VCaP (cell line): Measurements from ENCODE around the gene PITX2.
A peak's percentile ranks its signal among the peaks of the same experiment; 100 is the strongest.

ENCODE experiments used
- H3K27ac ChIP-seq: fragments of 450-650 bp; 2 replicates; pipeline ENCODE4 v1.5.1; 2017
- TF ChIP-seq, protein P1 (sequence below): fragments of 450-650 bp; conservative IDR thresholded peaks from 2 replicates; pipeline ENCODE4 v1.5.1; 2017; ENCODE audit warnings: mild to moderate bottlenecking, moderate library complexity

The PITX2 gene

DNA sequence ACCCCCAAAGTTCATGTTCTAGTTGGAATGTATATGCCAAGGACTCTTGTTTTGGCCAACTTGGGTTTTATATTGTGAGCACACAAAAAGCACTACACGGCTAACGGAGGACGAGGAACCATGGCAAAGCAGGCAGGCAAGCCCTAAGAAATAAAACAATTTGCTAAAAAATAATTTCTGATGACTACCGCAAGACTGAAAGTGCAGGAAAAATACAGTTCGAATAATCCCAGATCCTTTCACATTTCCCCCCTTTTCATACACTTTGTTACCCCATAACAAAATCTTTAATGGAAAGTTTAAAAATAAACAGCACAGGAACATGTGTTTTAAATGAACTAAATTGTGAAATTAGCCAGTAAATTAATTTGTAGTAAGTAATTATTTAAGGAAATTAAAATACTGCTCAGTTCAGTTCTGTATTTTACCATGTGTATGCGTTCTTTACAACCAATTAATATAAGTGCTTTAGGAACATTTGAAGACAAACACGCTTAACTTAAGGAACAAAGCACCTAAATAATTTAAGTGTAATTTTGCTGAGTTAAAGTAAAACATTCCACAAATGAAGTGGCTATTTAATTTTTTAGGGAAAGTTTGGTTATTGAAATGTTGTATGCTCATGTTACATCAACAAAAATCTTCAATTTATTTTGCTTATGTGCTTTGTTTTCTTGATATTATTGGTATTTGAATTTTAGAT, 12.4 kb upstream of the PITX2 start:
- TF ChIP-seq, protein P1, sequence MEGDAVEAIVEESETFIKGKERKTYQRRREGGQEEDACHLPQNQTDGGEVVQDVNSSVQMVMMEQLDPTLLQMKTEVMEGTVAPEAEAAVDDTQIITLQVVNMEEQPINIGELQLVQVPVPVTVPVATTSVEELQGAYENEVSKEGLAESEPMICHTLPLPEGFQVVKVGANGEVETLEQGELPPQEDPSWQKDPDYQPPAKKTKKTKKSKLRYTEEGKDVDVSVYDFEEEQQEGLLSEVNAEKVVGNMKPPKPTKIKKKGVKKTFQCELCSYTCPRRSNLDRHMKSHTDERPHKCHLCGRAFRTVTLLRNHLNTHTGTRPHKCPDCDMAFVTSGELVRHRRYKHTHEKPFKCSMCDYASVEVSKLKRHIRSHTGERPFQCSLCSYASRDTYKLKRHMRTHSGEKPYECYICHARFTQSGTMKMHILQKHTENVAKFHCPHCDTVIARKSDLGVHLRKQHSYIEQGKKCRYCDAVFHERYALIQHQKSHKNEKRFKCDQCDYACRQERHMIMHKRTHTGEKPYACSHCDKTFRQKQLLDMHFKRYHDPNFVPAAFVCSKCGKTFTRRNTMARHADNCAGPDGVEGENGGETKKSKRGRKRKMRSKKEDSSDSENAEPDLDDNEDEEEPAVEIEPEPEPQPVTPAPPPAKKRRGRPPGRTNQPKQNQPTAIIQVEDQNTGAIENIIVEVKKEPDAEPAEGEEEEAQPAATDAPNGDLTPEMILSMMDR = no peak
- no peak overlapping the region for H3K27ac ChIP-seq

DNA sequence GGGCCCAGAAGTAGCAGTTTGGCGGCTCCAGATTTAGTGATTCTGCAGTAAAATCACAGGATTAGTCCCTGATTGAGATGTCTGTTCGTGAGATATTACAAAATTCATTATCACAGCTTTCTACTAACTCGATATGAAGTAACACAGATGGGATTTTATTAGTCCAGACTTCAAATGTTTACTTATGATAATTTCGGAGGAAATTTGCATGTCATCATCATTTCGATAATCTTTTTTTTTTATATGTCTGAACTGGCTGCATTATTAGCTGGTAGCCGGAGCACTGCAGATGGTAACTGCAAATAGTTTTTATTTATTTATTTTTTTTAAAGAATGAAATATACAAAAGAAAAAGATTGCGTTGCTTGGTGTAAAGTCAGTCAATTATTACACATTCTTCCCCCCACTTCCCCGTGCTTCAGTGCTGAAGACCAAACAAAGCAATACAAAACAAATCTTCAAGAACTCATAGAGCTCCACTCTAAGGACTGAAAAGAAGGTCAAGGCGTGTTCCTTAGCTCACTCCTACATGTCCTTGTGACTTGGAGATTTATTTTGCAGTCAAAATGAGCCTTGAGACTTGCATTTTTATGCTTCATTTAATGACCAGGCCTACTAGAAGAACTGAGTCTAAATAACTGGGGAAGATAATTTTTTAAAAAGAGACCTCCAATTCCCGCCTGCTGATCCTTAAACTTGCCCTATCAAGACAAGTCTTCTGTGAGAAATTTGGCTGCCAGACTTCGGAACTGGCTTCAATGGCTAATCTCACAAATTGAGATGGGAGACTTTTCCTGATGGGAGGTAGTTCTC, 11.7 kb upstream of the PITX2 start:
- TF ChIP-seq, protein P1 = no peak

DNA sequence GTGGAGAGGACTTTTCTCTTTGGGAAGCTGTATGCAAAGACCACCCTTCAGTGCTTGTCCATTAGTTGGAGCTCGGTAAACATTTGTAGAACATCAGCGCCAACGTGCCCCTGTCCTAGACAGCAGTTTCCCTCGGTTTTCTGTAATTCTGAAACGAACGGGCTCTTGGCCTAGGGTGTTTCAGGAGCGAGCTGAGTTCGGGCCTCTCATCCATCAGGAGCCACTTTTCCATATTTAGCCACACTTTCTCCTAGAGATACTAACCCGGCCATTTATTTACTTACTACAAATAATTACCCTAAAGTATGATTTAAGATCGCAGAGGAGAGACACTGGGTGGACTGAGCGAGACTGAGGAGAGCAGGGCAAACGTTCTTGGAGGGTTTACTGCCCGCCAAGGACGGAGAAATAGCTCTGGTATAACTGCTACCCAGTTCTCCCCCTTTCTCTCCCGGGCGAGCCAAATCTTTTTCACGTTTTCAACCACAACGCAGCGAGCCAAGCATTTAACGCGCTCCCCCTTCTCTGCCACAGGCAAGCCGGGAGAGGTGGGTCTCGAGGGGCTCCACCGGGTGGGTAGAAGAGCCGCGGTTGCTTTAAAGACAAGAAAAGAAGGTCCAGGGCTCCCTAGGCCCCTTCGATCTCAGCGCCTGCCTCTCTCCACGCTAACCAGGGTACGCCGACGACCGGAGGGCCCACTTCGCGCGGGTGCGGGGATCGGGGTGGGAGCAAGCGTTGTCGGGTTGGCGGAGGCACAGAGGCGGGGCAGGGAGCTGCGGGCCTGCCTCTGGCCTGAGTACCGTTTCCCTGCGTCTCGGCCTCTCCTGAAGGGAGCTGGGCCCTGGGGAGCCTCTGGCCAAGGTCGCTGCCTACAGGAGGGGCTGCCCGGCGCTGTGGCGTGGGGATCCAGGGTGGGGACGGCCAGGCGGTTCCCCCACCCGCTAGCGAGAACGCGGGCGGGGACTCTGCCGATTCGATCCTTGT, 10.8 kb upstream of the PITX2 start:
- TF ChIP-seq, protein P1 = no peak
- no peak overlapping the region for H3K27ac ChIP-seq

More for the DNA sequence above, 11.7 kb upstream of the PITX2 start:
- no peak overlapping the region for H3K27ac ChIP-seq

DNA sequence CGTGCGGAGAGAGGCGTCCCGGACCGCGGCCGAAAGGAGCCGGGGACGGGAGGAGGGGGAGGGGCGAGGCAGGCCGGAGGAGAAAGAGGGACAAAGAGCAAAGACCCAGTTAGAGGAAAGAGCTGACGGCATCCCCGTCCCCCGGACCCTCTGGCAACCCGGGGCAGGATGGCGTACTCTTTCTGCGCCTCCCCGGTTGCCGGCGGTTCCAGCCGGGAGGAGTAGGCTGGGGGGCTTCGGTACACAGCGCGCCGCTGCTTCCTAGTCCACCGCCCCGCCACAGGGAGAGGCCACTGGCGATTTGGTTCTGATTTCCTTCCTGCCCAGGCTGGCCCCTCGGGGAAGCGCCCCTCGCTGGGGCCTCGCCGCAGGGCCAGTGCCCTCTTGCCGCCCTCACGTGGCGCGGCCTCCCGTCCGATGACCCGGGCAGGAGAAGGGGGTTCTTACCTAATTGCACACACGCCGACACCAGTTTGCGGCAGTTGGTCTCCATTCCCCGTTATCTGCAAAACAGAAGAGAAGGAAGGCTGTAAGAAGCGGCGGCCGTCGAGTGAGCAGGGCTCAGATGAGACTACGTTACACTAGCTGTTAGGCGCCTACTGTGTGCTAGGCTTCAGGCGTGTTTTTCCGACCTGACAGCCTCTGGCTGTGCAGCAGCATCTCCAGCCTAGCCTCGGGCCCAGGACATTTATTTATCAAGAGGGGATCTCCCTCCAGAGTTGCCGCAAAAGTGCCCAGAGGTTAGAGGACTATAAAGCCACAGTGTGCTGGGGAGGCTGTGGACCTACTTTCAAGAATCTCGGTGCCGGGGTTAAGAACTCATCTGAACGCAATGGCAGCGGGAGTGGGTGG, 9.9 kb upstream of the PITX2 start:
- H3K27ac ChIP-seq = no peak overlapping the region
- TF ChIP-seq, protein P1 = no peak

DNA sequence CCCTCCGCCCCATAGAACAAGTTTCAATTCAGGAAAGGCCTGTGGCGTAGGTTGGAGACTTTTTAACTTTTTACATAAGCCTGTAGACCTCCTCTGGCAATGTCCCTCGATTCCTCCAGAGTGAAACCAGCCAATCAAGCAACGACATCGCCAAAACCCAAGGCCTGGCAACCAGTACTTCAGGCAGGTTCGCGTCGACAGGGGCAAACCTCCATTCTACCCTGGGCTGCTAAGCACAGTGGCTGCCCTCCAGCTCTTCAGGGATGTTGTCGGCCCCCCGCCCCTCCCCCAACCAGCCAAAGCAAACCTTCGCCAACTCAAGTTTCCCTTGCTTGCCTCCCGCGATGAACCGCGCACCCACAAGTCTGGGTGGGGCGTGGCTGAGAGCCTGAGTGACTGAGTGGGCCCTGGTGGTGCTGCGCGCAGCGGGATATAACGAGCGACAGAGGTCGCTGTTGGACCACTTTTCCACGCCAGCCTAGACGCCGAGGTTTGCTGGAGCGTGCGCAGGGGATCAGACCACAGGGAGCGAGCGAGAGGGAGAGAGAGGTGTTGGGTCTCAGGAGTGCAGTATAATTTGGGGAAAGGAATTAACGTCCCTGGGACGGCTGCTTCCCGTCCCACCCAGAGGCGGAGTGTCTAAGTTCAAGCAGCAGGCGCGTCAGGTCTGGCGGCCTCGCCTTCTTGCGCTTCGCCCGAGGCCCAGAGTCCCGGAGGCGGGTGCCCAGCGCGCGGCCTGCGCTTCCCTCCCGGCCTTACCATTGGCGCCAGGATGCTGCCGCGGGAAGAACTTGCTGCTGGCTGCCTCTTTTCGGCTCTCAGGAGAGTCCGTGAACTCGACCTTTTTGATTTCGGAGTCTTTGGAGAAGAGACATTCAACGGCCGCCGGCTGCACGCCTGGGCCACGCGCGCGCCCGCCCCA, 9.0 kb upstream of the PITX2 start:
- TF ChIP-seq, protein P1 = peak; percentile 71
- H3K27ac ChIP-seq = no peak overlapping the region
